ENCODE data around the gene ACSM6.

ACSM6 gene

GRCh38 chr10:95277201-95277570 is 83.1 kb downstream of the ACSM6 start:
- intact Hi-C loops (cut with micrococcal nuclease), result no loop called here
- no peak overlapping the region for H3K27ac Mint-ChIP-seq

GRCh38 chr10:95277614-95278013 is 83.6 kb downstream of the ACSM6 start:
- H3K36me3 Mint-ChIP-seq (ENCODE audit: low read depth), result no peaks in the 10 kb centered on the region
- H3K9me3 Mint-ChIP-seq, result no peaks in the 10 kb centered on the region
- no peaks in the 10 kb centered on the region for H3K27me3 Mint-ChIP-seq
- H3K4me1 Mint-ChIP-seq (ENCODE audit: low read depth), result no peaks in the 10 kb centered on the region
- no peak overlapping the region for H3K27ac Mint-ChIP-seq
- intact Hi-C loops (cut with micrococcal nuclease), result no loop called here
- H3K4me3 Mint-ChIP-seq, result no peak overlapping the region

More at GRCh38 chr10:95277201-95277570, 83.1 kb downstream of the ACSM6 start:
- Mint-ChIP-seq H3K27me3 (no peaks in the 10 kb centered on the region), H3K4me3 (no peak overlapping the region), H3K4me1 (ENCODE audit: low read depth) (no peaks in the 10 kb centered on the region), H3K9me3 (no peaks in the 10 kb centered on the region), H3K36me3 (ENCODE audit: low read depth) (no peaks in the 10 kb centered on the region)

All from dendritic cell treated with granulocyte-macrophage colony-stimulating factor and Interleukin-4, amounts not matched to agents 40 ng/mL and 50 ng/mL, for 4 days (primary cell).